Vagina (tissue), 2 donors: ENCODE measurements around the gene PLAC9. TPM values are rescaled to one million over a fixed set of nuclear protein-coding genes. Genes with fewer than 3 reads are reported as not detected.

Experiments
- DNase-seq, 2 donors: peaks; one replicate each; pipeline ENCODE4 v3.0.0-alpha.2; 2017; ENCODE audit errors: extremely low spot score in 2 of 2
- H3K27ac ChIP-seq: fragments of 200-600 bp; sonication (generic); one replicate; pipeline ENCODE4 v1.5.1; 2019
- H3K27me3 ChIP-seq: fragments of 200-600 bp; sonication (generic); one replicate; pipeline ENCODE4 v1.5.1; 2019
- H3K36me3 ChIP-seq, 2 donors: fragments of 200-600 bp; sonication (generic); one replicate each; pipeline ENCODE4 v1.5.1; 2017 to 2019
- H3K4me1 ChIP-seq: fragments of 200-600 bp; sonication (generic); one replicate; pipeline ENCODE4 v1.5.1; 2019
- H3K4me3 ChIP-seq, 2 donors: fragments of 200-600 bp; sonication (generic); 1 replicate in 1 of 2; 2 replicates in 1 of 2; pipeline ENCODE4 v1.5.1; 2016 to 2019
- H3K9me3 ChIP-seq: fragments of 200-600 bp; sonication (generic); one replicate; pipeline ENCODE4 v1.5.1; 2019
- POLR2A ChIP-seq, 2 donors: fragments of 450-650 bp; IDR thresholded peaks; one replicate each; pipeline ENCODE4 v1.6.1; 2017; ENCODE audit warnings: antibody characterized with exemption in 2 of 2, mild to moderate bottlenecking in 2 of 2, moderate library complexity in 2 of 2
- POLR2AphosphoS5 ChIP-seq, 2 donors: sonication (generic); formaldehyde crosslinking; IDR thresholded peaks; one replicate each; pipeline ENCODE4 v1.9.0; 2017; ENCODE audit warnings: antibody characterized with exemption in 2 of 2, mild to moderate bottlenecking in 2 of 2, low read depth in 1 of 2; ENCODE audit not compliant: insufficient read depth in 1 of 2
- intact Hi-C: fragments of 100-400 bp; cut with DNase I; formaldehyde crosslinking; loops from one replicate; pipeline ENCODE4 v1.15.1; 2023
- total RNA-seq: library from RNA; depleted of rRNA; stranded (reverse); fragments of >200 nt; gene quantifications from one replicate; pipeline ENCODE4 v1.2.3, GENCODE V29; 2016
- TF ChIP-seq, protein P1 (sequence below), 3 experiments: fragments of 450-650 bp in 2 of 3; fragments of 200-600 bp in 1 of 3; sonication (generic) in 1 of 3; IDR thresholded peaks; one replicate each; pipeline ENCODE4 v1.5.1; 2017 to 2019; ENCODE audit warnings: antibody characterized with exemption in 3 of 3, mild to moderate bottlenecking in 2 of 3, moderate library complexity in 2 of 3

PLAC9 gene
- total RNA-seq, 1 donor from 2014 or later = 61.4 TPM

DNA sequence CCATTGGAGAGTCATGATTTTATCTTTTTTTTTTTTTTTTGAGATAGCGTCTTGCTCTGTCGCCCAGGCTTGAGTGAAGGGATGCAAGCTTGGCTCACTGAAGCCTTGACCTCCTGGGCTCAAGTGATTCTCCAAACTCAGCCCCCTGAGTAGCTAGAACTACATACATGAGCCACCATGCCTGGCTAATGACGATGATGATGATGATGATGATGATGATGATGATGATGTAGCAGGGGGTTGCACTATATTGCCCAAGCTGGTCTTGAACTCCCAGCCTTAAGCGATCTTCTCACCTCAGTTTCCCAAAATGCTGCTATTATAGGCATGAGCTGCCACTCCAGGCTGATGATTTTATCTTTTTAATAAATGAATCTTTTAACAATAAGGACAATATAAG is 13.9 kb upstream of the PLAC9 start:
- Histone ChIP-seq H3K9me3 (no peaks in the 10 kb centered on the region), H3K27ac (no peak overlapping the region), H3K27me3 (no peaks in the 10 kb centered on the region), H3K4me3 (no peak overlapping the region), H3K36me3 (no peaks in the 10 kb centered on the region), H3K4me1 (no peaks in the 10 kb centered on the region)
- TF ChIP-seq POLR2AphosphoS5 (IDR thresholded peaks at IDR 0.05; ENCODE audit: insufficient read depth in 1 of 2, low read depth in 1 of 2) (no peak), POLR2A (IDR thresholded peaks at IDR 0.05) (no peak)
- TF ChIP-seq, protein P1, sequence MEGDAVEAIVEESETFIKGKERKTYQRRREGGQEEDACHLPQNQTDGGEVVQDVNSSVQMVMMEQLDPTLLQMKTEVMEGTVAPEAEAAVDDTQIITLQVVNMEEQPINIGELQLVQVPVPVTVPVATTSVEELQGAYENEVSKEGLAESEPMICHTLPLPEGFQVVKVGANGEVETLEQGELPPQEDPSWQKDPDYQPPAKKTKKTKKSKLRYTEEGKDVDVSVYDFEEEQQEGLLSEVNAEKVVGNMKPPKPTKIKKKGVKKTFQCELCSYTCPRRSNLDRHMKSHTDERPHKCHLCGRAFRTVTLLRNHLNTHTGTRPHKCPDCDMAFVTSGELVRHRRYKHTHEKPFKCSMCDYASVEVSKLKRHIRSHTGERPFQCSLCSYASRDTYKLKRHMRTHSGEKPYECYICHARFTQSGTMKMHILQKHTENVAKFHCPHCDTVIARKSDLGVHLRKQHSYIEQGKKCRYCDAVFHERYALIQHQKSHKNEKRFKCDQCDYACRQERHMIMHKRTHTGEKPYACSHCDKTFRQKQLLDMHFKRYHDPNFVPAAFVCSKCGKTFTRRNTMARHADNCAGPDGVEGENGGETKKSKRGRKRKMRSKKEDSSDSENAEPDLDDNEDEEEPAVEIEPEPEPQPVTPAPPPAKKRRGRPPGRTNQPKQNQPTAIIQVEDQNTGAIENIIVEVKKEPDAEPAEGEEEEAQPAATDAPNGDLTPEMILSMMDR (IDR thresholded peaks at IDR 0.05) = no peak
- intact Hi-C loops = no loop called here
- no peak for DNase-seq

DNA sequence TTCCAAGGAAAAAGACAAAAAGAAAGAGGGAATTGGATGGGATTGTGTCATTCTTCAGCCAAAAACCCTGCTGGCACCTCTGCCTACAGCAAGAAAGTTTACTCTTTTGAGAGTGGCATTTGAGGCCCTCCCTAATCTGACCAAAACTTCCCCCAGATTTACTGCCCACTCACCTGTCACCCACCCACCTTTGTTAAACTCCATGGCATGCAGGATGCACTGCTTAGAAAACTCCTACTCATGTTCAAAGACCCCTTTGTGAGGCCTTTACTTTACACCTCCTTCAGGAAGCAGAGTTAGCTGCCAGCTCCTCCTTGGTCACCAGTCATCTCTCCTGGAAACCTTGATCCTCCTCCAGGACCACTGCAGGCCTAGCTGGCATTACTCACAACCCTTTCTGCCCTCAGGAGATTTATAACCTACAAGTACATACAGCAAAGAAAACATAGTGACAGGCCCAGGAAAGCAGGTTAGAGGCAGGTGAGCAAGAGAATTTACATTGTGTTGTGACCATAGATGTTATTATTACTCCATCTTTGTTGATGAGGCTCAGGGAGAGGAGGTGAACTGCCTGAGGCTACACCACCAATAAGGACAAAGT is 10.3 kb upstream of the PLAC9 start:
- Histone ChIP-seq H3K4me3 (no peak overlapping the region), H3K9me3 (no peaks in the 10 kb centered on the region), H3K4me1 (no peaks in the 10 kb centered on the region), H3K27ac (no peak overlapping the region), H3K27me3 (no peaks in the 10 kb centered on the region), H3K36me3 (no peaks in the 10 kb centered on the region)
- DNase-seq = no peak
- TF ChIP-seq POLR2A (IDR thresholded peaks at IDR 0.05) (no peak), POLR2AphosphoS5 (IDR thresholded peaks at IDR 0.05; ENCODE audit: insufficient read depth in 1 of 2, low read depth in 1 of 2) (no peak)
- TF ChIP-seq, protein P1 (IDR thresholded peaks at IDR 0.05) = no peak
- intact Hi-C loops = no loop called here

DNA sequence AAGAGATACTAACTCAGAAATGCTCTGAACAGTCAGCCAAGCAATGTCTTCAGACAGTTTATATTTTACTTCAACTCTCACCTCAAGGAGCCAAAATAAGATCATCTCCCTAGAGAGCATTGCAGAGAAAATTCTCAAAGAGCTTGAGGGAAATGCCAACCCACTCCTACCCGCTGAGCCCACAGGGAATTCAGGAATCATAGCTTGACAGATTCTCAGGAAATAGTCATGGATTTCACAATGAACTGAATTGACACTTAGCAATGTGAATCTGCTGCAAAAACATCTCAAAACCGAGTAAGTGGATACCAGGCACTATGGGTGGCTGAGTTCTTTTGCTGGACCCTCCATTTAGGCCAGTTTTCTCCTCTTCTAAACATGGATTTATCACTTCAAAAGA is 9.8 kb upstream of the PLAC9 start:
- Histone ChIP-seq H3K9me3 (no peaks in the 10 kb centered on the region), H3K4me1 (no peaks in the 10 kb centered on the region), H3K27ac (no peak overlapping the region), H3K4me3 (no peak overlapping the region), H3K36me3 (no peaks in the 10 kb centered on the region), H3K27me3 (no peaks in the 10 kb centered on the region)
- intact Hi-C loops = no loop called here
- DNase-seq = no peak
- no peak for TF ChIP-seq POLR2A (IDR thresholded peaks at IDR 0.05)

DNA sequence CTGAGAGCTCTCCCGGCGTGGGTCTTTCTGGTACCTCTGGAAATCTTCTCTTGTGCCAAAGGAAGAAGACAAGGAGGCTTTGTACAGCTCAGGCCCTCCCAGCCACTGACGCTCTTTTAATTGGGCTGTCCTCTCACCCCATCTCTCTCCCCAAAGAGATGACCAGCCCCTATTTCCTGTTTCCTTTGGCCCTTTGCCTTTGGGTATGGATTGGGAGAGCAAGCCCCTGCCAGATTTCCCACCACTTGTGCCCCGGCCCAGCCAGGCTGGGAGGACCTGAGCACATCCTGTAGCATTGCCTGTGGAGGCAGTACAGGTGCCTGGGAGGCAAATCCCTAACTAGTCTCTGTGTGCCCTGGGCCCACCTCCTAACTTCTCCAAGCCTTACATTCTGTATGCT is 5.7 kb upstream of the PLAC9 start:
- no peaks in the 10 kb centered on the region for H3K27me3 ChIP-seq
- no peaks in the 10 kb centered on the region for H3K36me3 ChIP-seq
- no peak overlapping the region for H3K27ac ChIP-seq
- H3K4me3 ChIP-seq = no peak overlapping the region
- H3K9me3 ChIP-seq = no peaks in the 10 kb centered on the region
- intact Hi-C loops = no loop called here
- DNase-seq = no peak
- no peaks in the 10 kb centered on the region for H3K4me1 ChIP-seq
- no peak for TF ChIP-seq POLR2A (IDR thresholded peaks at IDR 0.05)
- TF ChIP-seq POLR2AphosphoS5 (IDR thresholded peaks at IDR 0.05; ENCODE audit: insufficient read depth in 1 of 2, low read depth in 1 of 2) = no peak
- TF ChIP-seq, protein P1 (IDR thresholded peaks at IDR 0.05) = no peak

DNA sequence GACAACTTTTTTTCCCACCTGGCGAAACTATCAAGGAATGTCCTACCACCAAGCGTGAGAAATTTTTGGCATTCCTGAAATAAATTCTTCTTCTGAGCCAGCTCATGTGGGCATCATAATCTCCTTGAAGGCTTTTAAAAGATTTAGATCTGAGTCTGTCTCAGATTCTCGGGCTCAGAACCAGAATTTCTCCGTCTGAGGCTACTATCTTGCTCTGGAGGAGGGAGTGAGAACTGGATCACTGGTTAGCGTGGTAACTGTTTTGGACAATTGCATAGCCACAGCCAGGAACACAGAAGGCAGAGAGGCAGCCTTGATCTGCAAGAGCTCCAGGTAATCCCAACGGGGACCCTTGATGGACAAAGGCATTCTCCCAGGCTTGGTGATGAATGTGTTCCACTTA is 1.0 kb upstream of the PLAC9 start:
- Histone ChIP-seq H3K4me3 (no peak overlapping the region), H3K36me3 (no peaks in the 10 kb centered on the region), H3K4me1 (peaks cover 23% of the 10 kb centered on the region), H3K27ac (no peak overlapping the region), H3K27me3 (no peaks in the 10 kb centered on the region), H3K9me3 (no peaks in the 10 kb centered on the region)
- intact Hi-C loops = loop anchor here (10.0 kb wide), 1 partner anchor 67 kb away; no protein-coding TSS in a partner anchor
- TF ChIP-seq POLR2AphosphoS5 (IDR thresholded peaks at IDR 0.05; ENCODE audit: insufficient read depth in 1 of 2, low read depth in 1 of 2) (no peak), POLR2A (IDR thresholded peaks at IDR 0.05) (no peak)
- TF ChIP-seq, protein P1 (IDR thresholded peaks at IDR 0.05) = no peak
- DNase-seq = no peak
